C1 segment of cervical spinal cord (tissue), 14 donors: ENCODE data around the gene PCDHA9.
"Not testable (repeated sequence)": the region's sequence is repeated elsewhere in the genome, so short reads cannot be mapped to it uniquely, and the experiment has no call there.

ENCODE experiments used
- DNase-seq, 14 donors: peaks; one replicate each; lab custom pipeline; 2025; lab: John Stamatoyannopoulos, UW

The PCDHA9 gene

DNA sequence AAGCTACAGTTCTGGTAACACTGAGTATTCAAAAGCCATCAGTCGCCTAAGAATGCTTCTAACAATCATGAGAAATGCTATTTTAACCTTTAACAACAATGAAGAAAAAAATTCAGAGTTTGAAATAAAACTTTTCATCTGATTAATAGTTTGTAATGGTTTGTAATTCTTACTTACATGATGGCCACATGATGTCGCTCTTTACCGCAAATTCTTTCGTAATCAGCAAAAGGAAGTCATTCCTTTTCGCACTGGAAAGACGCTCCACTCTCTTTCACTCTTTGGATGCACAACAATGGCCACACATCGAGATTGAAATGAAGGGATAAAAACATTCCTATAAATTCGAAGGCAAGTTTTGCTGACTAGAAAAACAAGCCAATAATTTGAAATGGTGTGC is 14.2 kb upstream of the PCDHA9 start, which contains the start of gene PCDHA7:
TSS of gene PCDHA7 (plus strand) at position 277 of the 400 bp plus-strand sequence. CDS start at position 392, 115 bp downstream.
- DNase-seq = peak in 1 of 14 donors; percentile 1

- DNase-seq = peak in 1 of 14 donors; percentile 2
These were observed 13.7 kb upstream of the PCDHA9 start for GRCh38 chr5:140834439-140835008.

DNA sequence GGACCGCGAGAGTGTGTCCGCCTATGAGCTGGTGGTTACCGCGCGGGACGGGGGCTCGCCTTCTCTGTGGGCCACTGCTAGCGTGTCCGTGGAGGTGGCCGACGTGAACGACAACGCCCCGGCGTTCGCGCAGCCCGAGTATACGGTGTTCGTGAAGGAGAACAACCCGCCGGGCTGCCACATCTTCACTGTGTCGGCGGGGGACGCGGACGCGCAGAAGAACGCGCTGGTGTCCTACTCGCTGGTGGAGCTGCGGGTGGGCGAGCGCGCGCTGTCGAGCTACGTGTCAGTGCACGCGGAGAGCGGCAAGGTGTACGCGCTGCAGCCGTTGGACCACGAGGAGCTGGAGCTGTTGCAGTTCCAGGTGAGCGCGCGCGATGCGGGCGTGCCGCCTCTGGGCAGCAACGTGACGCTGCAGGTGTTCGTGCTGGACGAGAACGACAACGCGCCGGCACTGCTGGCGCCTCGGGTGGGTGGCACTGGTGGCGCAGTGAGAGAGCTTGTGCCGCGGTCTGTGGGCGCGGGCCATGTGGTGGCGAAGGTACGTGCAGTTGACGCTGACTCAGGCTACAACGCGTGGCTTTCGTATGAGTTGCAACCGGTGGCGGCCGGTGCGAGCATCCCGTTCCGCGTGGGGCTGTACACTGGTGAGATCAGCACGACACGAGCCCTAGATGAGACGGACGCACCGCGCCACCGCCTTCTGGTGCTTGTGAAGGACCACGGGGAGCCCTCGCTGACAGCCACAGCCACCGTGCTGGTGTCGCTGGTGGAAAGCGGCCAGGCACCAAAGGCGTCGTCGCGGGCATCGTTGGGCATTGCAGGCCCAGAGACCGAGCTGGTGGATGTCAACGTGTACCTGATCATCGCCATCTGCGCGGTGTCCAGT is 12.3 kb upstream of the PCDHA9 start:
- DNase-seq = no peak

GRCh38 chr5:140840978-140841962 is 6.9 kb upstream of the PCDHA9 start, which contains the start of gene PCDHA8:
Gene PCDHA8 (plus strand): TSS chr5:140841187. CDS start chr5:140841322, 135 bp downstream.
- DNase-seq = peak in 2 of 14 donors; percentile 2 to 11

DNA sequence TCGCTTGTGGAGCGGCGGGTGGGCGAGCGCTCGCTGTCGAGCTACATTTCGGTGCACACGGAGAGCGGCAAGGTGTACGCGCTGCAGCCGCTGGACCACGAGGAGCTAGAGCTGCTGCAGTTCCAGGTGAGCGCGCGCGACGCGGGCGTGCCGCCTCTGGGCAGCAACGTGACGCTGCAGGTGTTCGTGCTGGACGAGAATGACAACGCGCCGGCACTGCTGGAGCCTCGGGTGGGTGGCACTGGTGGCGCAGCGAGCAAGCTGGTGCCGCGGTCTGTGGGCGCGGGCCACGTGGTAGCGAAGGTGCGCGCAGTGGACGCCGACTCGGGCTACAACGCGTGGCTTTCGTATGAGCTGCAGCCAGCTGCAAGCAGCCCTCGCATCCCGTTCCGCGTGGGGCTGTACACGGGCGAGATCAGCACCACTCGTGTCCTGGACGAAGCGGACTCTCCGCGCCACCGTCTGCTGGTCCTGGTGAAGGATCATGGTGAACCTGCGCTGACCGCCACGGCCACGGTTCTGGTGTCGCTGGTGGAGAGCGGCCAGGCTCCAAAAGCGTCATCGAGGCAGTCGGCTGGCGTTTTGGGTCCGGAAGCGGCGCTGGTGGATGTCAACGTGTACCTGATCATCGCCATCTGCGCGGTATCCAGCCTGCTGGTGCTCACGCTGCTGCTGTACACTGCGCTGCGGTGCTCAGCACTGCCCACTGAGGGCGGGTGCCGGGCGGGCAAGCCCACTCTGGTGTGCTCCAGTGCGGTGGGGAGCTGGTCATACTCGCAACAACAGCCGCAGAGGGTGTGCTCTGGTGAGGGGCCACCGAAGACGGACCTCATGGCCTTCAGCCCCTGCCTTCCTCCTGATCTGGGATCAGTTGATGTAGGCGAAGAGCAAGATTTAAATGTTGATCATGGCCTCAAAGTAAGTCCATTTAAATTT is 5.1 kb upstream of the PCDHA9 start:
- no peak for DNase-seq

DNA sequence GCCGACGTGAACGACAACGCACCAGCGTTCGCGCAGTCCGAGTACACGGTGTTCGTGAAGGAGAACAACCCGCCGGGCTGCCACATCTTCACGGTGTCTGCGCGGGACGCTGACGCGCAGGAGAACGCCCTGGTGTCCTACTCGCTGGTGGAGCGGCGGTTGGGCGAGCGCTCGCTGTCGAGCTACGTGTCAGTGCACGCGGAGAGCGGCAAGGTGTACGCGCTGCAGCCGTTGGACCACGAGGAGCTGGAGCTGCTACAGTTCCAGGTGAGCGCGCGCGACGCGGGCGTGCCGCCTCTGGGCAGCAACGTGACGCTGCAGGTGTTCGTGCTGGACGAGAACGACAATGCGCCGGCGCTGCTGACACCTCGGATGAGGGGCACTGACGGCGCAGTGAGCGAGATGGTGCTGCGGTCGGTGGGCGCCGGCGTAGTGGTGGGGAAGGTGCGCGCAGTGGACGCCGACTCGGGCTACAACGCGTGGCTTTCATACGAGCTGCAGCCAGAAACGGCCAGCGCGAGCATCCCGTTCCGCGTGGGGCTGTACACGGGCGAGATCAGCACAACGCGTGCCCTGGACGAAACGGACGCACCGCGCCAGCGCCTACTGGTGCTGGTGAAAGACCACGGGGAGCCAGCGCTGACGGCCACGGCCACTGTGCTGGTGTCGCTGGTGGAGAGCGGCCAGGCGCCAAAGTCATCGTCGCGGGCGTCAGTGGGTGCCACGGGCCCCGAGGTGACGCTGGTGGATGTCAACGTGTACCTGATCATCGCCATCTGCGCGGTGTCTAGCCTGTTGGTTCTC is 1.9 kb downstream of the PCDHA9 start:
- not testable (repeated sequence) for DNase-seq

DNA sequence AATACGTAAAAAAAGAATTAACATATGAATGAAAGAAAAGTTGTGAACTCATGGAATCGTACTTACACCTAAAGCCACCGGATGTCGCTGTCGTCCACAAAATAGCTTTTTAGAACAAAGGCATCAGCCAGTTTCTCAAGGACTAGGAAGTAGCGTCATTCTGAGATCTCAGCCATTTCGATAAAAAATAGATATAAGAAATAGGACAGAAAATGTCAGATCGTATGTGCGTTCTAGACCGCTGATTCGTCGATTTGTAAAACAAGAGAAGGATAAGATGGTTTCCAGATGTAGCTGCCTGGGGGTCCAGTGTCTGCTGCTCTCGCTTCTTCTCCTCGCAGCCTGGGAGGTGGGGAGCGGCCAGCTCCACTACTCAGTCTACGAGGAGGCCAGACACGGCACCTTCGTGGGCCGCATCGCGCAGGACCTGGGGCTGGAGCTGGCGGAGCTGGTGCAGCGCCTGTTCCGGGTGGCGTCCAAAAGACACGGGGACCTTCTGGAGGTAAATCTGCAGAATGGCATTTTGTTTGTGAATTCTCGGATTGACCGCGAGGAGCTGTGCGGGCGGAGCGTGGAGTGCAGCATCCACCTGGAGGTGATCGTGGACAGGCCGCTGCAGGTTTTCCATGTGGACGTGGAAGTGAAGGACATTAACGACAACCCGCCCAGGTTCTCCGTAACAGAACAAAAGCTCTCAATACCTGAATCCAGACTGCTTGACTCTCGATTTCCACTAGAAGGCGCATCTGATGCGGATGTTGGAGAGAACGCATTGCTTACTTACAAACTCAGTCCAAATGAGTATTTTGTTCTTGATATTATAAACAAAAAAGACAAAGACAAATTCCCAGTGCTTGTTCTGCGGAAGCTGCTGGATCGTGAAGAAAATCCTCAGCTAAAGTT is 7.8 kb downstream of the PCDHA9 start, which contains the start of gene PCDHA10:
TSS of gene PCDHA10 (plus strand) at position 126 of the 903 bp plus-strand sequence. CDS start at position 278, 152 bp downstream.
- DNase-seq = peak in 1 of 14 donors; percentile 6

GRCh38 chr5:140857177-140857986 is 9.2 kb downstream of the PCDHA9 start:
- DNase-seq = no peak

GRCh38 chr5:140857987-140858240 is 9.7 kb downstream of the PCDHA9 start:
- no peak for DNase-seq

- no peak for DNase-seq
These were observed 14.5 kb downstream of the PCDHA9 start for GRCh38 chr5:140862441-140863295.

- peak in 1 of 14 donors; percentile 47 for DNase-seq
These were observed 20.8 kb downstream of the PCDHA9 start, which contains the start of gene PCDHA11 for GRCh38 chr5:140868721-140869554. Gene PCDHA11 (plus strand): TSS chr5:140868957. CDS start chr5:140869104, 147 bp downstream.

GRCh38 chr5:140869555-140869886 is 21.3 kb downstream of the PCDHA9 start:
- no peak for DNase-seq

GRCh38 chr5:140870221-140871201 is 22.3 kb downstream of the PCDHA9 start:
- no peak for DNase-seq
